ENCODE data around the gene SLC35E2B.

Gene SLC35E2B

GRCh38 chr1:1631782-1632420 is 60.7 kb downstream of the SLC35E2B start, which contains the start of gene MMP23B:
Gene MMP23B (plus strand): TSS chr1:1632173. CDS start chr1:1632219, 46 bp downstream.
- Histone ChIP-seq H3K27me3 (ENCODE audit: insufficient read depth, low read length, poor library complexity, severe bottlenecking) (no peaks in the 10 kb centered on the region), H3K79me2 (ENCODE audit: insufficient read depth, low read length) (no peaks in the 10 kb centered on the region), H3K36me3 (ENCODE audit: insufficient read depth, low read length) (peaks cover 5% of the 10 kb centered on the region; the same call in 1 of the 2 replicates), H3K4me3 (ENCODE audit: low read length, poor library complexity, severe bottlenecking) (no peak within 1 kb of the TSS), H3K9ac (ENCODE audit: low read depth, low read length, poor library complexity, severe bottlenecking) (no peak within 1 kb of the TSS), H3K9me3 (ENCODE audit: insufficient read depth, low read depth, low read length) (no peaks in the 10 kb centered on the region), H3K4me1 (ENCODE audit: insufficient read depth, low read length, poor library complexity, severe bottlenecking) (no peaks in the 10 kb centered on the region), H2AFZ (ENCODE audit: low read length) (no peak within 1 kb of the TSS), H3K9me2 (replicated peaks; ENCODE audit: low read depth, low read length) (no peaks in the 10 kb centered on the region), H3F3A (ENCODE audit: low read depth) (no peaks in the 10 kb centered on the region), H3K4me2 (ENCODE audit: low read depth, low read length, poor library complexity, severe bottlenecking) (no peak within 1 kb of the TSS), H4K20me1 (ENCODE audit: insufficient read depth, low read length, poor library complexity, severe bottlenecking) (no peaks in the 10 kb centered on the region)
- TF ChIP-seq EZH2phosphoT487 (IDR thresholded peaks at IDR 0.05; ENCODE audit: borderline replicate concordance): no peak
- TF ChIP-seq, protein P1, sequence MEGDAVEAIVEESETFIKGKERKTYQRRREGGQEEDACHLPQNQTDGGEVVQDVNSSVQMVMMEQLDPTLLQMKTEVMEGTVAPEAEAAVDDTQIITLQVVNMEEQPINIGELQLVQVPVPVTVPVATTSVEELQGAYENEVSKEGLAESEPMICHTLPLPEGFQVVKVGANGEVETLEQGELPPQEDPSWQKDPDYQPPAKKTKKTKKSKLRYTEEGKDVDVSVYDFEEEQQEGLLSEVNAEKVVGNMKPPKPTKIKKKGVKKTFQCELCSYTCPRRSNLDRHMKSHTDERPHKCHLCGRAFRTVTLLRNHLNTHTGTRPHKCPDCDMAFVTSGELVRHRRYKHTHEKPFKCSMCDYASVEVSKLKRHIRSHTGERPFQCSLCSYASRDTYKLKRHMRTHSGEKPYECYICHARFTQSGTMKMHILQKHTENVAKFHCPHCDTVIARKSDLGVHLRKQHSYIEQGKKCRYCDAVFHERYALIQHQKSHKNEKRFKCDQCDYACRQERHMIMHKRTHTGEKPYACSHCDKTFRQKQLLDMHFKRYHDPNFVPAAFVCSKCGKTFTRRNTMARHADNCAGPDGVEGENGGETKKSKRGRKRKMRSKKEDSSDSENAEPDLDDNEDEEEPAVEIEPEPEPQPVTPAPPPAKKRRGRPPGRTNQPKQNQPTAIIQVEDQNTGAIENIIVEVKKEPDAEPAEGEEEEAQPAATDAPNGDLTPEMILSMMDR (conservative IDR thresholded peaks at IDR 0.05; ENCODE audit: low read length): no peak

DNA sequence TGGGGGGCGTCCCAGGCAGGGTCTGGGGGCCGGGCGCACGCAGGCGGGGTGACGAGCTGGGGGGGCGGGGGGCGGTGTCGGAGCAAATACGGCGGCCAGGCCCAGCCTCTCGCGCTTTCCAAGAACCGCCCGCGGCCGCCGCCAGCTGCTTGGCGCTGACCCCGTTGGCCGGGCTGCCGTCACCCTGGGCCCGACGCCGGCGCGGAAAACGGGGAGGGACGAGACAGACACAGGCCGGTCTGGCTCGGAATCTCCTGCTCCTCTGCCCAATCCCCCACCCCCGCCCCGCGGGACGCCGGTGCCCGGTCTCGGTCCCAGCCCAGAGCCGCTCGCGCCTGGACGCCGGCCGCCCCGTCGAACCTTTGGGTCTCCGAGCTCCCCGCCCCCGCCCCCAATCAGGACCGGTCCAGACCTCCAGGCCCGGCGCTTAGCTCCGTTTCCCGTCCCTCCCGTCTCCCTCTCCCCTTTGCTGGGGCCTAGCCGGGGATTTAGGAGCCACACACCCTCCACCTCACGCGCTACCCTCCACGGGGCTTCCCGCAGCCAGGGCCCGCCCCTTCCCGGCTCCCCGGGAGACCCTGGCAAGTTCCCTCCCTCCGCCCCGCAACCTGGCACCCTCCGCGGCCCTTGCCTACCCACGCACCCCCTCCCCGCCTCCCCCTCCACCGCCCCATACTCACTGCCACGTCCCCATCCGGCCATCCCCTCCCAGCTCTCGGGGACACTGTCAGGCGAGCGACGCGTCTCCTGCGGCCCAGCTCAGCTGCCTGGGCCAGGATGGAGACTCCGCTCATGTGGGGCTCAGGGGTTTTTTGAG is 61.4 kb downstream of the SLC35E2B start:
- Histone ChIP-seq H3K9ac (ENCODE audit: low read depth, low read length, poor library complexity, severe bottlenecking) (no peak overlapping the region), H3K4me1 (ENCODE audit: insufficient read depth, low read length, poor library complexity, severe bottlenecking) (no peaks in the 10 kb centered on the region), H3F3A (ENCODE audit: low read depth) (no peaks in the 10 kb centered on the region), H3K4me2 (ENCODE audit: low read depth, low read length, poor library complexity, severe bottlenecking) (no peak overlapping the region), H3K4me3 (ENCODE audit: low read length, poor library complexity, severe bottlenecking) (no peak overlapping the region), H3K27me3 (ENCODE audit: insufficient read depth, low read length, poor library complexity, severe bottlenecking) (no peaks in the 10 kb centered on the region), H3K36me3 (ENCODE audit: insufficient read depth, low read length) (no peaks in the 10 kb centered on the region), H2AFZ (ENCODE audit: low read length) (no peak overlapping the region), H3K9me3 (ENCODE audit: insufficient read depth, low read depth, low read length) (no peaks in the 10 kb centered on the region), H4K20me1 (ENCODE audit: insufficient read depth, low read length, poor library complexity, severe bottlenecking) (no peaks in the 10 kb centered on the region), H3K79me2 (ENCODE audit: insufficient read depth, low read length) (no peaks in the 10 kb centered on the region), H3K9me2 (replicated peaks; ENCODE audit: low read depth, low read length) (no peaks in the 10 kb centered on the region)
- TF ChIP-seq EZH2phosphoT487 (IDR thresholded peaks at IDR 0.05; ENCODE audit: borderline replicate concordance): no peak
- TF ChIP-seq, protein P1 (conservative IDR thresholded peaks at IDR 0.05; ENCODE audit: low read length): no peak

DNA sequence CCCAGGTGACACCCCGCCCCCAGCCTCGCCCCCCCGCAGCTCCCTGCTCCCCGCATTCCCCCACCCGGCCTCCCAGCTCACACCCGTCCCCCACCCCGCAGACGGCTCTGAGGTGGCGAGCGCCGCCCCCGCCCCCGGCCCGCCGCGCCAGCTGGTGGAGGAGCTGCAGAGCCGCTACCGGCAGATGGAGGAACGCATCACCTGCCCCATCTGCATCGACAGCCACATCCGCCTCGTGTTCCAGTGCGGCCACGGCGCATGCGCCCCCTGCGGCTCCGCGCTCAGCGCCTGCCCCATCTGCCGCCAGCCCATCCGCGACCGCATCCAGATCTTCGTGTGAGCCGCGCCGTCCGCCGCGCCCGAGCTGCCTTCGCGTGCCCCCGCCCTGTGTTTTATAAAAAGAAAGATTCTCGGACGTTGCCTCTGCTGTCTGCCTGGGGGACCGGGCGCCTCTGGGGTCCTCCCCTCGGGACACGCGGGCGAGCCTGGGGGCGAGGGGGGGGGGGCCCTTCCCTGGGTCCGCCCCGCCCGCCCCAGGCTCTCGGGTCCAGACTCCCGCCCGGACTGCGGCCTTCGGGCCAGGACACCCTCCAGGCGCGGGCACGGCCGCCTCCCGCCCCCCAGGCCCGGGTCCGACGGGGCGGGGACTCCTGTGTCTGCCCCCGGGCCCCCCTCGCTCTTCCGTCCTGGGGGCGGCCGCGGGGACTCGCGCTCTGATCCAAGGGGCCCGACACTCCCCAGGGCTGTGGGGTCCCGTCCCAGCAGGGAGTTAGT is 62.2 kb downstream of the SLC35E2B start:
- no peaks in the 10 kb centered on the region for H3K9me2 ChIP-seq (replicated peaks; ENCODE audit: low read depth, low read length)
- H3K9me3 ChIP-seq (ENCODE audit: insufficient read depth, low read depth, low read length): no peaks in the 10 kb centered on the region
- no peak overlapping the region for H3K4me3 ChIP-seq (ENCODE audit: low read length, poor library complexity, severe bottlenecking)
- H4K20me1 ChIP-seq (ENCODE audit: insufficient read depth, low read length, poor library complexity, severe bottlenecking): no peaks in the 10 kb centered on the region
- no peak overlapping the region for H2AFZ ChIP-seq (ENCODE audit: low read length)
- no peaks in the 10 kb centered on the region for H3K27me3 ChIP-seq (ENCODE audit: insufficient read depth, low read length, poor library complexity, severe bottlenecking)
- no peaks in the 10 kb centered on the region for H3K36me3 ChIP-seq (ENCODE audit: insufficient read depth, low read length)
- no peaks in the 10 kb centered on the region for H3K79me2 ChIP-seq (ENCODE audit: insufficient read depth, low read length)
- no peak overlapping the region for H3K9ac ChIP-seq (ENCODE audit: low read depth, low read length, poor library complexity, severe bottlenecking)
- no peak overlapping the region for H3K4me2 ChIP-seq (ENCODE audit: low read depth, low read length, poor library complexity, severe bottlenecking)
- no peak for TF ChIP-seq EZH2phosphoT487 (IDR thresholded peaks at IDR 0.05; ENCODE audit: borderline replicate concordance)
- TF ChIP-seq, protein P1 (conservative IDR thresholded peaks at IDR 0.05; ENCODE audit: low read length): no peak
- H3F3A ChIP-seq (ENCODE audit: low read depth): no peaks in the 10 kb centered on the region
- no peaks in the 10 kb centered on the region for H3K4me1 ChIP-seq (ENCODE audit: insufficient read depth, low read length, poor library complexity, severe bottlenecking)
